H1 (cell line): ENCODE data around the gene ARNT2. TPM values are rescaled to one million over a fixed set of nuclear protein-coding genes. Genes with fewer than 3 reads are reported as not detected.

Experiments
- CTCF ChIA-PET: fragments of 300-600 bp; sonication (Branson Sonifier 250); formaldehyde crosslinking; loops from one replicate; lab custom pipeline; 2021; ENCODE audit not compliant: partially characterized antibody; lab: Charles Lee
- POLR2A ChIA-PET: fragments of 300-600 bp; sonication (Branson Sonifier 250); formaldehyde crosslinking; loops from one replicate; lab custom pipeline; 2021; ENCODE audit warnings: inconsistent platforms; ENCODE audit not compliant: partially characterized antibody; lab: Charles Lee
- DNase-seq, 2 experiments: peaks; one replicate each; pipeline versions ENCODE4 v3.0.0 to v3.0.0-alpha.2; 2010 to 2022; ENCODE audit warnings: low spot score in 2 of 2, low read depth in 1 of 2, mixed read lengths in 1 of 2
- FAIRE-seq: peaks from 2 replicates; lab custom pipeline; 2011; peaks lifted over from hg19 to GRCh38; lab: Jason Lieb, UNC
- H2AFZ ChIP-seq: 2 replicates; pipeline ENCODE4 v1.8.1; 2012; ENCODE audit warnings: low read length, inconsistent platforms
- H2AK5ac ChIP-seq: 2 replicates; pipeline ENCODE4 v1.6.1; 2013; ENCODE audit warnings: low read depth, low read length
- H2BK120ac ChIP-seq: replicated peaks from 2 replicates; pipeline ENCODE3; 2013; ENCODE audit warnings: low read depth, low read length, inconsistent platforms
- H2BK12ac ChIP-seq: 2 replicates; pipeline ENCODE4 v1.6.1; 2013; ENCODE audit warnings: low read depth, low read length
- H2BK15ac ChIP-seq: 2 replicates; pipeline ENCODE4 v1.6.1; 2013; ENCODE audit warnings: low read length
- H2BK20ac ChIP-seq: 2 replicates; pipeline ENCODE4 v1.6.1; 2013; ENCODE audit warnings: low read length
- H2BK5ac ChIP-seq: 2 replicates; pipeline ENCODE4 v1.6.1; 2013; ENCODE audit warnings: low read depth, low read length
- H3K14ac ChIP-seq: 2 replicates; pipeline ENCODE4 v1.6.1; 2013; ENCODE audit warnings: inconsistent platforms; ENCODE audit not compliant: insufficient read length
- H3K18ac ChIP-seq: 2 replicates; pipeline ENCODE4 v1.6.1; 2013; ENCODE audit warnings: low read length; ENCODE audit errors: extremely low read depth
- H3K23ac ChIP-seq: 2 replicates; pipeline ENCODE4 v1.6.1; 2013; ENCODE audit warnings: inconsistent platforms; ENCODE audit not compliant: insufficient read length
- H3K23me2 ChIP-seq: 2 replicates; pipeline ENCODE4 v1.6.1; 2013; ENCODE audit warnings: low read depth, low read length
- H3K27ac ChIP-seq: 2 replicates; pipeline ENCODE4 v1.6.1; 2011; ENCODE audit warnings: low read depth, low read length, inconsistent platforms
- H3K27me3 ChIP-seq, 4 experiments: replicated peaks in 1 of 4; 1 replicate in 1 of 4; 2 replicates in 3 of 4; pipeline versions ENCODE4 v1.6.1 to v1.8.1; 2011 to 2013; ENCODE audit warnings: low read length in 3 of 4, mild to moderate bottlenecking in 3 of 4, inconsistent platforms in 2 of 4, mixed read lengths in 2 of 4, moderate library complexity in 1 of 4; ENCODE audit not compliant: control insufficient read depth in 3 of 4, insufficient read depth in 3 of 4; ENCODE audit errors: extremely low read depth in 1 of 4
- H3K36me3 ChIP-seq, 4 experiments: 2 replicates each; pipeline versions ENCODE4 v1.6.1 to v1.8.1; 2011 to 2013; ENCODE audit warnings: mild to moderate bottlenecking in 4 of 4, low read length in 3 of 4, moderate library complexity in 2 of 4, control low read depth in 1 of 4, inconsistent platforms in 1 of 4; ENCODE audit not compliant: insufficient read depth in 4 of 4, control insufficient read depth in 2 of 4
- H3K4ac ChIP-seq: replicated peaks from 2 replicates; pipeline ENCODE3; 2013; ENCODE audit warnings: low read length, low read depth, mixed read lengths, inconsistent platforms; ENCODE audit not compliant: insufficient read length
- H3K4me1 ChIP-seq, 4 experiments: replicated peaks in 1 of 4; 1 replicate in 1 of 4; 2 replicates in 3 of 4; pipeline versions ENCODE4 v1.6.1 to v1.8.1; 2011 to 2013; ENCODE audit warnings: low read length in 3 of 4, inconsistent platforms in 2 of 4, mixed read lengths in 1 of 4; ENCODE audit not compliant: insufficient read depth in 4 of 4, control insufficient read depth in 3 of 4
- H3K4me2 ChIP-seq, 2 experiments: 2 replicates each; pipeline versions ENCODE4 v1.6.1 to v1.8.1; 2011 to 2013; ENCODE audit warnings: low read depth in 2 of 2, low read length in 2 of 2, control low read depth in 1 of 2, inconsistent platforms in 1 of 2, mild to moderate bottlenecking in 1 of 2; ENCODE audit not compliant: insufficient read depth in 1 of 2
- H3K4me3 ChIP-seq, 4 experiments: fragments of 200-600, 300-600 bp in 1 of 4; sonication (generic), shearing (Covaris generic), sonication (Bioruptor Twin) in 1 of 4; 2 replicates each; pipeline versions ENCODE4 v1.5.1 to v1.8.1; 2011 to 2016; ENCODE audit warnings: low read length in 4 of 4, low read depth in 3 of 4, control low read depth in 2 of 4, inconsistent platforms in 2 of 4, mild to moderate bottlenecking in 2 of 4, mixed read lengths in 1 of 4, moderate library complexity in 1 of 4; ENCODE audit not compliant: insufficient read depth in 2 of 4; ENCODE audit errors: extremely low read depth in 1 of 4
- H3K56ac ChIP-seq: replicated peaks from 2 replicates; pipeline ENCODE3; 2013; ENCODE audit warnings: low read depth, mild to moderate bottlenecking, mixed read lengths, low read length, inconsistent platforms; ENCODE audit not compliant: insufficient read length
- H3K79me1 ChIP-seq: 2 replicates; pipeline ENCODE4 v1.6.1; 2013; ENCODE audit warnings: low read depth, low read length, control low read depth
- H3K79me2 ChIP-seq, 2 experiments: 2 replicates each; pipeline versions ENCODE4 v1.6.1 to v1.8.1; 2012 to 2013; ENCODE audit warnings: low read length in 2 of 2, mild to moderate bottlenecking in 2 of 2, inconsistent platforms in 1 of 2; ENCODE audit not compliant: insufficient read depth in 2 of 2, control insufficient read depth in 1 of 2
- H3K9ac ChIP-seq, 4 experiments: replicated peaks in 1 of 4; 1 replicate in 1 of 4; 2 replicates in 3 of 4; pipeline versions ENCODE4 v1.6.1 to v1.8.1; 2011 to 2013; ENCODE audit warnings: low read depth in 3 of 4, low read length in 3 of 4, control low read depth in 2 of 4, mild to moderate bottlenecking in 2 of 4, moderate library complexity in 2 of 4, inconsistent platforms in 1 of 4; ENCODE audit errors: extremely low read depth in 1 of 4
- H3K9me3 ChIP-seq, 2 experiments: 2 replicates each; pipeline versions ENCODE4 v1.6.1 to v1.8.1; 2012 to 2013; ENCODE audit warnings: mild to moderate bottlenecking in 2 of 2, moderate library complexity in 2 of 2, control low read depth in 1 of 2, inconsistent platforms in 1 of 2, low read depth in 1 of 2, low read length in 1 of 2, mixed read lengths in 1 of 2; ENCODE audit not compliant: insufficient read depth in 2 of 2
- H4K20me1 ChIP-seq, 2 experiments: replicated peaks in 1 of 2; 2 replicates each; pipeline versions ENCODE3 to v1.8.1; 2011 to 2013; ENCODE audit warnings: inconsistent platforms in 2 of 2, low read length in 2 of 2, mild to moderate bottlenecking in 1 of 2; ENCODE audit not compliant: insufficient read depth in 2 of 2, control insufficient read depth in 1 of 2
- H4K5ac ChIP-seq: 2 replicates; pipeline ENCODE4 v1.6.1; 2013; ENCODE audit warnings: low read length, low read depth, mixed read lengths, inconsistent platforms; ENCODE audit not compliant: insufficient read length
- H4K8ac ChIP-seq: 2 replicates; pipeline ENCODE4 v1.8.0; 2013; ENCODE audit warnings: mild to moderate bottlenecking, moderate library complexity, low read length, inconsistent platforms; ENCODE audit not compliant: insufficient read depth; ENCODE audit errors: extremely low read depth
- H4K91ac ChIP-seq: replicated peaks from 2 replicates; pipeline ENCODE3; 2013; ENCODE audit warnings: low read length, mixed read lengths, inconsistent platforms; ENCODE audit not compliant: insufficient read length
- BCL11A ChIP-seq, 2 experiments: IDR thresholded peaks; one replicate each; pipeline ENCODE4 v1.6.1; 2011; ENCODE audit warnings: low read depth in 2 of 2, low read length in 2 of 2, mild to moderate bottlenecking in 2 of 2
- CTCF ChIP-seq, 3 experiments: IDR thresholded peaks; 1 replicate in 2 of 3; 2 replicates in 1 of 3; pipeline versions ENCODE4 v1.5.1 to v1.6.1; 2011; ENCODE audit warnings: low read length in 3 of 3, mild to moderate bottlenecking in 3 of 3, inconsistent platforms in 2 of 3, low read depth in 1 of 3, moderate library complexity in 1 of 3; ENCODE audit not compliant: insufficient read depth in 1 of 3; ENCODE audit errors: control extremely low read depth in 1 of 3
- WGBS, 2 experiments: shearing (Covaris generic) in 1 of 2; methylation state at CpG; one replicate each; pipeline versions ENCODE4 v1.1.6 to v1.1.7; 2013 to 2015; ENCODE audit warnings: low lambda C conversion rate in 2 of 2, mixed read lengths in 2 of 2, inconsistent platforms in 1 of 2, low coverage in 1 of 2, missing lambda C conversion rate in 1 of 2; ENCODE audit not compliant: insufficient replicate concordance in 2 of 2, insufficient coverage in 1 of 2, insufficient read length in 1 of 2; ENCODE audit errors: extremely low coverage in 1 of 2, missing lambda C conversion rate in 1 of 2; 5-methylcytosine and 5-hydroxymethylcytosine counted together
- polyA plus RNA-seq, 7 experiments: library from polyadenylated mRNA; depleted of rRNA in 3 of 7; stranded (reverse) in 5 of 7; unstranded in 2 of 7; fragments of >200 nt in 5 of 7; fragments of 200-250 nt in 2 of 7; gene quantifications; 1 replicate in 5 of 7; 2 replicates in 1 of 7; 4 replicates in 1 of 7; pipeline versions ENCODE4 v1.2.1 to v1.2.3, GENCODE V29; 2011 to 2013; ENCODE audit warnings: missing spikeins in 2 of 7, mixed read lengths in 2 of 7
- total RNA-seq: library from RNA; stranded (reverse); fragmentation: NEBNext Ultra II Directional; extraction: Animal tissue kit (Norgen Biotek cat#: 25700); gene quantifications from 2 replicates; pipeline ENCODE4 v1.2.1, GENCODE V29; 2021

ARNT2 gene
- total and polyA plus RNA-seq, 2 of the 8 experiments (the other 6 are each of a cell fraction or from before 2014, with no cell fraction given) = 9.5 to 14.6 TPM

GRCh38 chr15:80444680-80445251, 40.6 kb downstream of the ARNT2 start:
- no peak overlapping the region for H3K18ac ChIP-seq
- H3K36me3 ChIP-seq = no peaks in the 10 kb centered on the region; a peak in 1 of 8 replicates
- H2BK20ac ChIP-seq = no peak overlapping the region
- H2BK120ac ChIP-seq = no peak overlapping the region
- no peak overlapping the region for H3K14ac ChIP-seq
- no peak for FAIRE-seq
- peaks cover 8% of the 10 kb centered on the region for H3K79me1 ChIP-seq
- H2AFZ ChIP-seq = no peak overlapping the region
- H4K91ac ChIP-seq = peak overlapping the region; percentile 96
- peaks cover 0 to 6% (median 1%) of the 10 kb centered on the region in 4 experiments; a peak in 2 of 7 replicates for H3K4me1 ChIP-seq
- H4K20me1 ChIP-seq = peaks cover 0 to 15% of the 10 kb centered on the region in 2 experiments
- ChIA-PET CTCF (interaction anchor here (0.6 kb wide), 1 partner anchor 771 kb away, joined by 3 read pairs; no protein-coding TSS in a partner anchor), POLR2A (no interaction called here)
- H3K79me2 ChIP-seq = no peaks in the 10 kb centered on the region; a peak in 1 of 4 replicates
- DNase-seq = no peak
- H3K23ac ChIP-seq = no peak overlapping the region
- peak overlapping the region; percentile 16; the same call in 1 of the 2 replicates for H4K8ac ChIP-seq
- H3K9me3 ChIP-seq = no peaks in the 10 kb centered on the region
- peak overlapping the region; percentile 3; the same call in 1 of the 2 replicates for H2BK15ac ChIP-seq
- peak overlapping the region; percentile 94 for H2AK5ac ChIP-seq
- peak overlapping the region; percentile 39 for H3K4ac ChIP-seq
- H3K4me2 ChIP-seq = no peak overlapping the region
- H3K27me3 ChIP-seq = peaks cover 0 to 2% (median 0%) of the 10 kb centered on the region in 4 experiments; a peak in 1 of 7 replicates
- peaks cover 13% of the 10 kb centered on the region; the same call in 1 of the 2 replicates for H3K23me2 ChIP-seq
- TF ChIP-seq CTCF (IDR thresholded peaks at IDR 0.05; ENCODE audit: control extremely low read depth in 1 of 3, insufficient read depth in 1 of 3, low read depth in 1 of 3, low read length in 3 of 3) = no peak
- TF ChIP-seq BCL11A (IDR thresholded peaks at IDR 0.05; ENCODE audit: low read depth in 2 of 2, low read length in 2 of 2) = no peak
- no peak overlapping the region for H3K4me3 ChIP-seq
- no peak overlapping the region for H3K9ac ChIP-seq
- WGBS, 2 experiments = 86 to 100% methylated on average over 2 to 4 of the region's 4 CpGs
- peak overlapping the region; percentile 99 for H3K56ac ChIP-seq
- peak overlapping the region; percentile 45 for H2BK5ac ChIP-seq
- no peak overlapping the region for H3K27ac ChIP-seq
- peak overlapping the region; percentile 83; the same call in 1 of the 2 replicates for H2BK12ac ChIP-seq
- no peak overlapping the region for H4K5ac ChIP-seq
